ENCODE measurements around the gene LRP1B.

GRCh38 chr2:141923657-141924056, 207.2 kb downstream of the LRP1B start:
- TF ChIP-seq ZNF565 (CRISPR knock-in tag; conservative IDR thresholded peaks at IDR 0.05; ENCODE audit: low read depth) (no peak), ISL1 (CRISPR knock-in tag; IDR thresholded peaks at IDR 0.05) (peak; percentile 34), ZFP3 (CRISPR knock-in tag; IDR thresholded peaks at IDR 0.05) (no peak), PATZ1 (CRISPR knock-in tag; IDR thresholded peaks at IDR 0.05; ENCODE audit: borderline replicate concordance) (no peak), TSHZ2 (CRISPR knock-in tag; IDR thresholded peaks at IDR 0.05) (no peak), ZNF70 (CRISPR knock-in tag; IDR thresholded peaks at IDR 0.05) (no peak), OSR1 (CRISPR knock-in tag; IDR thresholded peaks at IDR 0.05) (no peak), SNAI2 (CRISPR knock-in tag; IDR thresholded peaks at IDR 0.05) (no peak), ZFP30 (CRISPR knock-in tag; IDR thresholded peaks at IDR 0.05) (no peak), ARNTL (CRISPR knock-in tag; IDR thresholded peaks at IDR 0.05; ENCODE audit: borderline replicate concordance, low read depth) (no peak), CREB5 (CRISPR knock-in tag; IDR thresholded peaks at IDR 0.05; ENCODE audit: low read depth) (no peak)

Data from SK-N-SH treated with all-trans-retinoic acid at 6 μM for 48 hours (cell line).